Hepatocyte (in vitro differentiated cells): ENCODE measurements around the gene TMEM14A.

Experiments used
- EZH2 ChIP-seq: fragments of 200-600 bp; sonication (generic); IDR thresholded peaks from 2 replicates; pipeline ENCODE4 v1.6.1; 2016; ENCODE audit warnings: antibody characterized with exemption, mild to moderate bottlenecking, borderline replicate concordance
- TF ChIP-seq, protein P1 (sequence below): fragments of 200-600 bp; sonication (generic); IDR thresholded peaks from 2 replicates; pipeline ENCODE4 v1.5.1; 2016; ENCODE audit warnings: antibody characterized with exemption, mild to moderate bottlenecking; ENCODE audit not compliant: poor library complexity

DNA sequence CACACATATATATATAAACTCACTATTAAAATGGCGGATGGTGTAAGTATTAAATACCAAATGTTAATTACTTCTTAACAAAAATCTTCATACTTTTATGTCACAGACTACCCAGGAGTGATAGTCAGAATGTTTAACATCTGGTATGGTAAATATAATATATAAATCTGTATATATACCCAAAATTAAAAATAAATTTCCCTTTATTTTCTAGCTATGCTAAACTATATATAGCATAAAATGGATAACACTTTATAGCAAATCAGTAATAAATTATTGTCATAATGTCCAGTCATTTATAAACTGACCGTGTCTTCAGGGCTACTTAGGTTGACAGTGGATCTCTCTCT lies 55.3 kb downstream of the TMEM14A start:
- TF ChIP-seq, protein P1, sequence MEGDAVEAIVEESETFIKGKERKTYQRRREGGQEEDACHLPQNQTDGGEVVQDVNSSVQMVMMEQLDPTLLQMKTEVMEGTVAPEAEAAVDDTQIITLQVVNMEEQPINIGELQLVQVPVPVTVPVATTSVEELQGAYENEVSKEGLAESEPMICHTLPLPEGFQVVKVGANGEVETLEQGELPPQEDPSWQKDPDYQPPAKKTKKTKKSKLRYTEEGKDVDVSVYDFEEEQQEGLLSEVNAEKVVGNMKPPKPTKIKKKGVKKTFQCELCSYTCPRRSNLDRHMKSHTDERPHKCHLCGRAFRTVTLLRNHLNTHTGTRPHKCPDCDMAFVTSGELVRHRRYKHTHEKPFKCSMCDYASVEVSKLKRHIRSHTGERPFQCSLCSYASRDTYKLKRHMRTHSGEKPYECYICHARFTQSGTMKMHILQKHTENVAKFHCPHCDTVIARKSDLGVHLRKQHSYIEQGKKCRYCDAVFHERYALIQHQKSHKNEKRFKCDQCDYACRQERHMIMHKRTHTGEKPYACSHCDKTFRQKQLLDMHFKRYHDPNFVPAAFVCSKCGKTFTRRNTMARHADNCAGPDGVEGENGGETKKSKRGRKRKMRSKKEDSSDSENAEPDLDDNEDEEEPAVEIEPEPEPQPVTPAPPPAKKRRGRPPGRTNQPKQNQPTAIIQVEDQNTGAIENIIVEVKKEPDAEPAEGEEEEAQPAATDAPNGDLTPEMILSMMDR, result no peak
- TF ChIP-seq EZH2, result no peak
